K562 (cell line): ENCODE data around the gene DRC3. TPM values are rescaled to one million over a fixed set of nuclear protein-coding genes. Genes with fewer than 3 reads are reported as not detected.

Experiments used
- ARID3B ChIP-seq: fragments of 250-450 bp; sonication (Bioruptor Pico); IDR thresholded peaks from 2 replicates; pipeline ENCODE4 v1.4.0; 2020; ENCODE audit warnings: borderline replicate concordance
- BRD4 ChIP-seq: fragments of 200-600 bp; sonication (generic); IDR thresholded peaks from 2 replicates; pipeline ENCODE4 v1.6.1; 2017; ENCODE audit warnings: inconsistent platforms
- CHD4 ChIP-seq: fragments of 200-600 bp; sonication (generic); IDR thresholded peaks from 3 replicates; pipeline ENCODE4 v1.6.1; 2012; ENCODE audit warnings: low read depth, mild to moderate bottlenecking, mixed read lengths, low read length, inconsistent platforms; ENCODE audit not compliant: insufficient read depth, insufficient replicate concordance, poor library complexity, severe bottlenecking
- GABPB2 ChIP-seq: fragments of 250-450 bp; sonication (Bioruptor Pico); conservative IDR thresholded peaks from 2 replicates; pipeline ENCODE4 v1.5.1; 2021; ENCODE audit warnings: mild to moderate bottlenecking
- GATA2 ChIP-seq: sonication (generic); formaldehyde crosslinking; IDR thresholded peaks from 2 replicates; pipeline ENCODE4 v1.4.0; 2020; ENCODE audit warnings: mild to moderate bottlenecking, missing genetic modification reagents
- GTF2E2 ChIP-seq: fragments of 200-800 bp; sonication (Bioruptor generic); IDR thresholded peaks from 2 replicates; pipeline ENCODE4 v1.6.1; 2016; ENCODE audit warnings: missing genetic modification characterization, missing compliant biosample characterization
- HIVEP1 ChIP-seq: fragments of 250-450 bp; sonication (Bioruptor Pico); IDR thresholded peaks from 2 replicates; pipeline ENCODE4 v1.4.0; 2020; ENCODE audit warnings: mild to moderate bottlenecking
- HMGN3 ChIP-seq: IDR thresholded peaks from 2 replicates; pipeline ENCODE4 v1.6.1; 2011; ENCODE audit warnings: borderline replicate concordance, low read depth, mild to moderate bottlenecking, mixed read lengths, low read length; ENCODE audit not compliant: insufficient read length; ENCODE audit errors: extremely low read depth
- LARP7 ChIP-seq: fragments of 450-650 bp; IDR thresholded peaks from 2 replicates; pipeline ENCODE4 v1.6.1; 2016
- MNT ChIP-seq, 2 experiments: fragments of 450-650 bp; conservative IDR thresholded peaks; 2 replicates each; pipeline ENCODE4 v1.6.1; 2017; ENCODE audit warnings: mild to moderate bottlenecking in 2 of 2, moderate library complexity in 2 of 2
- MYC ChIP-seq, 2 experiments: fragments of 250-450 bp in 1 of 2; sonication (Bioruptor Pico) in 1 of 2; IDR thresholded peaks; 2 replicates each; pipeline versions ENCODE4 v1.5.1 to v1.6.1; 2012 to 2021; ENCODE audit warnings: low read depth in 2 of 2, borderline replicate concordance in 1 of 2, improper control_type of control experiment in 1 of 2, low read length in 1 of 2, mild to moderate bottlenecking in 1 of 2, moderate library complexity in 1 of 2
- RB1 ChIP-seq: fragments of 450-650 bp; IDR thresholded peaks from 2 replicates; pipeline ENCODE4 v1.6.1; 2017; ENCODE audit warnings: low read depth, mild to moderate bottlenecking
- RBM15 ChIP-seq: fragments of 200-400 bp; formaldehyde crosslinking; IDR thresholded peaks from 2 replicates; pipeline ENCODE4 v1.6.1; 2018; ENCODE audit warnings: mild to moderate bottlenecking, low read length, moderate library complexity; ENCODE audit not compliant: insufficient read depth
- RBM34 ChIP-seq: fragments of 200-400 bp; formaldehyde crosslinking; IDR thresholded peaks from 2 replicates; pipeline ENCODE4 v1.6.1; 2018; ENCODE audit warnings: low read length, borderline replicate concordance; ENCODE audit not compliant: insufficient read depth
- SMARCA5 ChIP-seq: fragments of 450-650 bp; IDR thresholded peaks from 2 replicates; pipeline ENCODE4 v1.6.1; 2016
- SMARCB1 ChIP-seq: IDR thresholded peaks from 2 replicates; pipeline ENCODE4 v1.6.1; 2011; ENCODE audit warnings: improper control_type of control experiment, low read depth; ENCODE audit not compliant: insufficient read length
- SMC3 ChIP-seq: conservative IDR thresholded peaks from 2 replicates; pipeline ENCODE4 v1.6.1; 2011; ENCODE audit warnings: low read depth, low read length, improper control_type of control experiment; ENCODE audit not compliant: insufficient read depth
- SNIP1 ChIP-seq: fragments of 450-650 bp; IDR thresholded peaks from 2 replicates; pipeline ENCODE4 v1.7.1; 2017; ENCODE audit warnings: low read depth, mild to moderate bottlenecking
- ZFP1 ChIP-seq: fragments of 450-650 bp; formaldehyde crosslinking; IDR thresholded peaks from 2 replicates; pipeline ENCODE4 v1.4.0; 2020; ENCODE audit warnings: mild to moderate bottlenecking, mixed read lengths
- ZNF398 ChIP-seq: fragments of 250-450 bp; sonication (Bioruptor Pico); IDR thresholded peaks from 2 replicates; pipeline ENCODE4 v1.8.0; 2021; ENCODE audit warnings: moderate library complexity, mild to moderate bottlenecking, inconsistent platforms
- polyA plus RNA-seq, 8 experiments: library from polyadenylated mRNA; depleted of rRNA in 4 of 8; stranded (reverse) in 5 of 8; unstranded in 3 of 8; fragments of >200 nt; fragmentation: Nextera tagmentation in 2 of 8; fragmentation: Illumina TruSeq in 1 of 8; extraction: Ambion mirVana in 2 of 8; extraction: Trizol in 1 of 8; gene quantifications; 2 replicates each; pipeline versions ENCODE4 v1.2.1 to v1.2.3, GENCODE V29; 2011 to 2014; ENCODE audit warnings: inconsistent platforms in 1 of 8, missing spikeins in 1 of 8
- total RNA-seq, 7 experiments: library from RNA; depleted of rRNA in 6 of 7; stranded (reverse); fragments of >200 nt in 6 of 7; fragmentation: Illumina TruSeq in 2 of 7; extraction: Trizol in 2 of 7; gene quantifications; 2 replicates each; pipeline versions ENCODE4 v1.2.1 to v1.2.3, GENCODE V29; 2011 to 2021; ENCODE audit warnings: low replicate concordance in 1 of 7
- TF ChIP-seq, protein P1 (sequence below), 2 experiments: fragments of 200-800 bp in 1 of 2; sonication (Bioruptor generic) in 1 of 2; sonication (generic) in 1 of 2; formaldehyde crosslinking in 1 of 2; IDR thresholded peaks in 1 of 2; conservative IDR thresholded peaks in 1 of 2; 2 replicates each; pipeline versions ENCODE4 v1.5.0 to v1.6.1; 2016 to 2020; ENCODE audit warnings: missing compliant biosample characterization in 1 of 2, missing genetic modification characterization in 1 of 2, missing genetic modification reagents in 1 of 2

DRC3 gene
- total and polyA plus RNA-seq, 9 of the 15 experiments (the other 6 are each of a cell fraction or from before 2014, with no cell fraction given), result 0.10 to 0.84 (median 0.30) TPM; not detected in 3

DNA sequence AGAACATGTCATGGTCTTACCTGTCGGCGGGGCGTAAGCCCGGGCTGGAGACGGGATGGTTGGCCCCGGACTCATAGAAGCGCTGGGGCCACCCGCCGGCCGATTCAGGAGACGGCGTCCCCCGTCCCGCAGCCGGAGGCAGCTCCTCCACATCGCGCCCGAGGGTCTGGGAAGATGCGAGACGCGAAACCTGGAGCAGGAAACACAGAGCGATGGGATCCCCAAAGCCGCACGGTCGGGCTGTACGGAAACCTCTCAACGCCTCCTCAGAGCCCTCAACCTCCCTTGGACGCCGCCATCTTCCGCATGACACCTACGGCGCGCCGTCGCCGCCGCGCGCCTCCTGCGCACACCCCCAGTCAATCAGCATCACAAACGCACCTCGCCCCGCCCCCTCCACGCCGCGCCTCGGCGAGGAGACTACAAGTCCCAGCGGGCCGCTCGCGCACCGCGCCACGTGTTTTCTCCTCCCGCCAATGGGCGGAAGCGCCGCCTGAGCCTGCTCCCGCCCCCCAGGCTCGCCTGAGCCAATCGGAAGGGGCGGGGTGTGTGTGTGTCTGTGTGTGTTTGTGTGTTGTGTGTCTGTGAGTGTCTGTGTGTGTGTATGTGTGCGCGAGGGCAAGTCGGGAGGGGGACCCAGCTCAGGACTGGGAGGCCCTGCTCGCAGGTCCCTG lies 66.3 kb downstream of the DRC3 start, which contains the start of the genes ATPAF2 and GID4 (continued):
- TF ChIP-seq ARID3B (CRISPR knock-in tag) (no peak), SMARCA5 (no peak), SMC3 (no peak), CHD4 (no peak), GATA2 (CRISPR knock-in tag) (no peak), HMGN3 (no peak), LARP7 (no peak), SNIP1 (no peak), RBM34 (no peak), MNT (conservative IDR thresholded peaks at IDR 0.05) (peak; percentile 98 to 99), GTF2E2 (tag) (no peak), GABPB2 (CRISPR knock-in tag) (no peak), RB1 (peak; percentile 54; the same call in 1 of the 2 replicates), BRD4 (no peak), SMARCB1 (no peak), MYC (IDR thresholded peaks at IDR 0.05; ENCODE audit: low read depth, low read length) (peak; percentile 89), MYC (CRISPR knock-in tag; IDR thresholded peaks at IDR 0.05; ENCODE audit: borderline replicate concordance, low read depth) (no peak), ZFP1 (no peak), ZNF398 (no peak), HIVEP1 (CRISPR knock-in tag) (no peak), RBM15 (no peak)
- TF ChIP-seq, protein P1, sequence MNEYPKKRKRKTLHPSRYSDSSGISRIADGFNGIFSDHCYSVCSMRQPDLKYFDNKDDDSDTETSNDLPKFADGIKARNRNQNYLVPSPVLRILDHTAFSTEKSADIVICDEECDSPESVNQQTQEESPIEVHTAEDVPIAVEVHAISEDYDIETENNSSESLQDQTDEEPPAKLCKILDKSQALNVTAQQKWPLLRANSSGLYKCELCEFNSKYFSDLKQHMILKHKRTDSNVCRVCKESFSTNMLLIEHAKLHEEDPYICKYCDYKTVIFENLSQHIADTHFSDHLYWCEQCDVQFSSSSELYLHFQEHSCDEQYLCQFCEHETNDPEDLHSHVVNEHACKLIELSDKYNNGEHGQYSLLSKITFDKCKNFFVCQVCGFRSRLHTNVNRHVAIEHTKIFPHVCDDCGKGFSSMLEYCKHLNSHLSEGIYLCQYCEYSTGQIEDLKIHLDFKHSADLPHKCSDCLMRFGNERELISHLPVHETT (CRISPR knock-in tag; conservative IDR thresholded peaks at IDR 0.05 in 1 of 2, IDR thresholded peaks at IDR 0.05 in 1 of 2), result no peak
